ENCODE data around the gene MLH1.

DNA sequence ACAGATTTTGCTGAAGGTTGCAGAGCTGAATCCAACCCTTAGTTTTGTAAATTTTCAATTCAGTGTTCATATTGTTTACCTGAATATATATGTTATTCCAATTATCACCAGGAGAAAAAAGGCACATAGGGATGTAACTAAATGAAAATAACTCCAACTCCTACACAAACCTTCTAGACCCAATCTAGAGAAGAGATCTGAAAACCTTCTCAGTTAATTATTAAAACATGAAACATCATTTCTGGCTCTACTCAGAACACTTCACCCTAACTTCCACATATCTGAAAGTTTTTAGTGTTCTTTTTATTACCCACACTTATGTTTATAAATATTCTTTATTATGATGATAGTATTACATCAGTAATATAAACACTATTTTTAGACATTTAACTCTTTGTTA, 104.5 kb downstream of the MLH1 start:
- TF ChIP-seq POLR2AphosphoS5 (IDR thresholded peaks at IDR 0.05; ENCODE audit: low read depth, low read length) (no peak), TAF1 (IDR thresholded peaks at IDR 0.05; ENCODE audit: borderline replicate concordance, insufficient read depth, low read length) (no peak)
- TF ChIP-seq, protein P1, sequence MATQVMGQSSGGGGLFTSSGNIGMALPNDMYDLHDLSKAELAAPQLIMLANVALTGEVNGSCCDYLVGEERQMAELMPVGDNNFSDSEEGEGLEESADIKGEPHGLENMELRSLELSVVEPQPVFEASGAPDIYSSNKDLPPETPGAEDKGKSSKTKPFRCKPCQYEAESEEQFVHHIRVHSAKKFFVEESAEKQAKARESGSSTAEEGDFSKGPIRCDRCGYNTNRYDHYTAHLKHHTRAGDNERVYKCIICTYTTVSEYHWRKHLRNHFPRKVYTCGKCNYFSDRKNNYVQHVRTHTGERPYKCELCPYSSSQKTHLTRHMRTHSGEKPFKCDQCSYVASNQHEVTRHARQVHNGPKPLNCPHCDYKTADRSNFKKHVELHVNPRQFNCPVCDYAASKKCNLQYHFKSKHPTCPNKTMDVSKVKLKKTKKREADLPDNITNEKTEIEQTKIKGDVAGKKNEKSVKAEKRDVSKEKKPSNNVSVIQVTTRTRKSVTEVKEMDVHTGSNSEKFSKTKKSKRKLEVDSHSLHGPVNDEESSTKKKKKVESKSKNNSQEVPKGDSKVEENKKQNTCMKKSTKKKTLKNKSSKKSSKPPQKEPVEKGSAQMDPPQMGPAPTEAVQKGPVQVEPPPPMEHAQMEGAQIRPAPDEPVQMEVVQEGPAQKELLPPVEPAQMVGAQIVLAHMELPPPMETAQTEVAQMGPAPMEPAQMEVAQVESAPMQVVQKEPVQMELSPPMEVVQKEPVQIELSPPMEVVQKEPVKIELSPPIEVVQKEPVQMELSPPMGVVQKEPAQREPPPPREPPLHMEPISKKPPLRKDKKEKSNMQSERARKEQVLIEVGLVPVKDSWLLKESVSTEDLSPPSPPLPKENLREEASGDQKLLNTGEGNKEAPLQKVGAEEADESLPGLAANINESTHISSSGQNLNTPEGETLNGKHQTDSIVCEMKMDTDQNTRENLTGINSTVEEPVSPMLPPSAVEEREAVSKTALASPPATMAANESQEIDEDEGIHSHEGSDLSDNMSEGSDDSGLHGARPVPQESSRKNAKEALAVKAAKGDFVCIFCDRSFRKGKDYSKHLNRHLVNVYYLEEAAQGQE (IDR thresholded peaks at IDR 0.05; ENCODE audit: insufficient read depth in 1 of 2, low read depth in 2 of 2, low read length in 2 of 2) = no peak
